IgD-negative memory B cell (primary cell): ENCODE data around the gene PDE4D. TPM values are rescaled to one million over a fixed set of nuclear protein-coding genes. Genes with fewer than 3 reads are reported as not detected.

Source experiments
- H3K27ac Mint-ChIP-seq, 3 donors: one replicate each; pipeline ENCODE4 v1.8.0; 2020 to 2022; ENCODE audit warnings: mild to moderate bottlenecking in 3 of 3, mixed read lengths in 3 of 3, moderate library complexity in 1 of 3
- H3K27me3 Mint-ChIP-seq: one replicate; pipeline ENCODE4 v1.8.0; 2021; ENCODE audit warnings: mixed read lengths
- H3K36me3 Mint-ChIP-seq: one replicate; pipeline ENCODE4 v1.8.0; 2020; ENCODE audit warnings: mild to moderate bottlenecking, mixed read lengths
- H3K4me1 Mint-ChIP-seq, 3 donors: one replicate each; pipeline ENCODE4 v1.8.0; 2020 to 2022; ENCODE audit warnings: mixed read lengths in 3 of 3, mild to moderate bottlenecking in 1 of 3
- H3K4me3 Mint-ChIP-seq, 4 donors: one replicate each; pipeline ENCODE4 v1.8.0; 2020 to 2022; ENCODE audit warnings: mild to moderate bottlenecking in 4 of 4, mixed read lengths in 4 of 4, moderate library complexity in 3 of 4
- H3K9me3 Mint-ChIP-seq, 3 donors: one replicate each; pipeline ENCODE4 v1.8.0; 2020 to 2021; ENCODE audit warnings: mixed read lengths in 3 of 3, mild to moderate bottlenecking in 1 of 3
- polyA plus RNA-seq: library from polyadenylated mRNA; unstranded; fragments of 300-500 nt; fragmentation: Illumina TruSeq; gene quantifications from one replicate; pipeline ENCODE4 v1.2.3, GENCODE V29; 2021

PDE4D gene
- polyA plus RNA-seq, 1 donor from 2014 or later = 18.8 TPM

- H3K27ac Mint-ChIP-seq = peak overlapping the region in 1 of 3 donors; percentile 9
- H3K27me3 Mint-ChIP-seq = no peaks in the 10 kb centered on the region
- H3K4me3 Mint-ChIP-seq = no peak overlapping the region
- H3K36me3 Mint-ChIP-seq = peaks cover 5% of the 10 kb centered on the region
- peaks cover 0 to 6% (median 4%) of the 10 kb centered on the region in 3 donors for H3K4me1 Mint-ChIP-seq
- H3K9me3 Mint-ChIP-seq = no peaks in the 10 kb centered on the region
Observed at GRCh38 chr5:59537961-59538749, 355.4 kb downstream of the PDE4D start.

DNA sequence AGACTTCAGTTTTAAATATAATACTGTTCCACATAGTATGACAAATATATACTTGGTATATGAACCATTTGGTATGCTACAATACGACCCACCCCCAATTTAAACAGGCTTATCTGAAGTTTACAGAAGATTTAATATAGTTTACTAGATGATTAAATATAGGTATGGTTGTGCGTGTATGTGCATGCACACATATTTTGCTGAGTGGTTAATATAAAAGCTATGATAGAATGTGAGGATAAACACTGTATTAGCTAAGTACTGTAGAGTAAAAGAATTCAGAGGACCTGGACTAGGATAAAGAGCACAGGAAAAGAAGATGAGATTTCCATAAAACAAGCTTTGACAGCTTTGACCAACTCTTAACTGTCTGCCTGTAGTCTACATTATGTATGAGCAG lies 356.7 kb downstream of the PDE4D start:
- Mint-ChIP-seq H3K27ac (peak overlapping the region in 1 of 3 donors; percentile 44), H3K36me3 (peaks cover 5% of the 10 kb centered on the region), H3K4me3 (no peak overlapping the region), H3K9me3 (no peaks in the 10 kb centered on the region), H3K4me1 (peaks cover 0 to 3% (median 0%) of the 10 kb centered on the region in 3 donors), H3K27me3 (no peaks in the 10 kb centered on the region)

DNA sequence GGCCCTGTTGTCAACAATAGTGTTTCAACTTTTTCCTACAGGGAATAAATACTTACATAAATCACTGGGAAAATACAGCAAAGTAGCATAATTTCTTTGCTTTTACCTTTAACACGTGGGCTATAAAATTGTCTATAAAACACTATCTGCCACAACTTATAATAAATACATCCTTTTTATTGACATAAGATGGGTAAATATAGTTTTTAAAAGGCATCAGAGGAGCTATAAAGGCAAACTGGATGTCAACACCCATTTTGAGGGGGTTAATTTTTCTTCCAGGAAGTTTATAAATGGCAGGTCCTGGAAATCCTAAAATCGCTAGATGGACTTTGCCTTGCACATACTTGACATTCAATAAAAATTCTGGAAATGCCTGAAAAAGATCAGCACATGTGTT lies 358.0 kb downstream of the PDE4D start:
- Mint-ChIP-seq H3K9me3 (no peaks in the 10 kb centered on the region), H3K27ac (no peak overlapping the region), H3K4me1 (no peaks in the 10 kb centered on the region), H3K36me3 (peaks cover 5% of the 10 kb centered on the region), H3K27me3 (no peaks in the 10 kb centered on the region), H3K4me3 (no peak overlapping the region)

GRCh38 chr5:59533730-59534108 lies 359.8 kb downstream of the PDE4D start:
- Mint-ChIP-seq H3K9me3 (no peaks in the 10 kb centered on the region), H3K27me3 (no peaks in the 10 kb centered on the region), H3K4me1 (no peaks in the 10 kb centered on the region), H3K36me3 (peaks cover 2% of the 10 kb centered on the region), H3K4me3 (no peak overlapping the region), H3K27ac (no peak overlapping the region)

GRCh38 chr5:59532979-59533729 lies 360.4 kb downstream of the PDE4D start:
- no peaks in the 10 kb centered on the region for H3K27me3 Mint-ChIP-seq
- no peaks in the 10 kb centered on the region for H3K9me3 Mint-ChIP-seq
- H3K36me3 Mint-ChIP-seq = peaks cover 2% of the 10 kb centered on the region
- H3K4me3 Mint-ChIP-seq = no peak overlapping the region
- no peaks in the 10 kb centered on the region for H3K4me1 Mint-ChIP-seq
- no peak overlapping the region for H3K27ac Mint-ChIP-seq

GRCh38 chr5:59529239-59529638 lies 364.3 kb downstream of the PDE4D start:
- H3K4me1 Mint-ChIP-seq = peaks cover 0 to 5% (median 3%) of the 10 kb centered on the region in 3 donors
- no peaks in the 10 kb centered on the region for H3K27me3 Mint-ChIP-seq
- H3K4me3 Mint-ChIP-seq = no peak overlapping the region
- H3K36me3 Mint-ChIP-seq = peaks cover 1% of the 10 kb centered on the region
- H3K27ac Mint-ChIP-seq = no peak overlapping the region
- peaks cover 4 to 11% (median 6%) of the 10 kb centered on the region in 3 donors for H3K9me3 Mint-ChIP-seq

DNA sequence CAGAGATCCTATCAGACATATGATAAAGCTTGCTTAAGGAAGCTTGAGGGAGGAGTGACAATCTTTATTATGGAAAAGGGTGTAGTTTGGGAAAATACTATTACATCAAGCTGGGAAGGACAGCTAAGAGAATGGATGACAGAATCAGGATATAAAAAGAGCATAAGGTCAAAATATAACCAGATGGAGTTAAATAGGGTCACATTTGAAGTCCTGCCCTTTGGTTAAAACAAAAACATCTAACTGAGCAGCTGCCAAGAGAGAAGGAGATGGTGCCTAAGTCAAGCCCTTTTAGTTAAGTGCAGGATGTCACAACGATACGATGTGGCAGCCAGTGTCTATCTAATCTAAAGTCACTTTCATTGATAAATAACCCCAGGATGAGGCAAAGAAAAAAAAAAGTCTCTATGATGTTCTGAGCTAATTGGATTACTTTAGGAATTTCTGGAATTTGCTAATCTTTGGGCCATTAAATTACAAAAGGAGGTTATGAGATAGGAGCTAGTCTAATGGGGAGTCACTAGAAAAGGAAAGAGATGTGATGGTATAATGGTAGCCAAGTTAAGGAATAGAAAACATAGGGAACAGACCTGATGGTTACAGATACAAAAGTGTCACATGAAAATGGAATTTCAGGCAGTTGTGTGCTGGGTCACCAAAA lies 365.2 kb downstream of the PDE4D start:
- no peak overlapping the region for H3K4me3 Mint-ChIP-seq
- H3K27ac Mint-ChIP-seq = no peak overlapping the region
- H3K4me1 Mint-ChIP-seq = peaks cover 0 to 5% (median 3%) of the 10 kb centered on the region in 3 donors

DNA sequence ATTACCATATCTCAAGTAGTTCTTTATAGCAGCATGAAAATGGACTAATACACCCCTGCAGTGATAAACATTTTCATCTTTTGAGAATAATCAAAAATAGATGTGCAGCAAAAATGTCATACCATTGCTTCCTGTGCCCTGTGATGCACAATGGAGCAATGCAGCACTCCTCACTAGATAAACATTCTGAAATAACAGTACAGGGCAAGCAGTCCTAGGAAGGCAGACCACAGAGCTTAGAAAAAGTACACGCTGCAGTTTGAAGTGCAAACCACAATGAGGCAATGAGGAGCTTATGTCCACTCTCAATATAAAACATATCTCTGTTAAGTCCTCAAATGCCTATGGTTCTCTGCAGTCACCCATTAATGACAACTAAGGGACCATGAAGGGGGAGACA lies 367.6 kb downstream of the PDE4D start:
- H3K9me3 Mint-ChIP-seq = peaks cover 7 to 22% (median 10%) of the 10 kb centered on the region in 3 donors
- no peak overlapping the region for H3K4me3 Mint-ChIP-seq
- peaks cover 1 to 7% (median 3%) of the 10 kb centered on the region in 3 donors for H3K4me1 Mint-ChIP-seq
- no peaks in the 10 kb centered on the region for H3K27me3 Mint-ChIP-seq
- no peak overlapping the region for H3K27ac Mint-ChIP-seq
- H3K36me3 Mint-ChIP-seq = peaks cover 4% of the 10 kb centered on the region

More for the DNA sequence above, 365.2 kb downstream of the PDE4D start:
- Mint-ChIP-seq H3K27me3 (no peaks in the 10 kb centered on the region), H3K9me3 (peaks cover 7 to 18% (median 10%) of the 10 kb centered on the region in 3 donors), H3K36me3 (peaks cover 4% of the 10 kb centered on the region)

- no peak overlapping the region for H3K4me3 Mint-ChIP-seq
- peaks cover 7 to 22% (median 10%) of the 10 kb centered on the region in 3 donors for H3K9me3 Mint-ChIP-seq
- H3K36me3 Mint-ChIP-seq = peaks cover 4% of the 10 kb centered on the region
- peak overlapping the region in 1 of 3 donors; percentile 16 for H3K27ac Mint-ChIP-seq
- no peaks in the 10 kb centered on the region for H3K27me3 Mint-ChIP-seq
- H3K4me1 Mint-ChIP-seq = peaks cover 1 to 7% (median 3%) of the 10 kb centered on the region in 3 donors
Observed at GRCh38 chr5:59525311-59525710, 368.2 kb downstream of the PDE4D start.

DNA sequence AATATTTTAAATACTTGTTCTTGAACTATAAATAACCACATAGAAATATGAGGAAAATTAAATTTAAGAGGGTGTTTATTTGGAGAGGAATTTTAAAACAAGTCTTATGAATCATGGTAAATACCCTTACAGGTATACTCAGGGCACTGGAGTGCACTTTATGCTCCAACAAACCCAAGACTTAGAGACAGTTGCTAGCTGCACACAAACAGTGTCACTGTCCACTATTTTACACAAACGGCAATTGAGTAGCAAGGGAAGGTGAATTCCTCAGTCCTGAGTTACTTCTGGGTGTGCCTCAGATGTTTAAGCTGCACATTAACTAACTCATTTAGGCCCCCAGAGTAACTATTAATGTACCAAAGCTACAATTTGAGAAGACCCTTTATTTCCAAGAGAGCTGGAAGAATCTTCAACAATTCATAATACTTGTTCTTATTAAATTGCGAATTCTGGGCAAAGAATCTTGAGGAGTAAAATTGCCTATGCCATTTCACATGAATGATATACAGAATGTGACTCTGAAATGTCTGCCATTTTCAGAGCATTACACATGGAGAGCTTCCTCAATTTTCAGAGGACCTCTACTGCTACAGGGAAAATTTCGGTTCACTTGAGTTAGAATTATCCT lies 371.2 kb downstream of the PDE4D start:
- Mint-ChIP-seq H3K4me1 (peaks cover 1 to 7% (median 3%) of the 10 kb centered on the region in 3 donors), H3K9me3 (peaks cover 7 to 22% (median 10%) of the 10 kb centered on the region in 3 donors), H3K27me3 (no peaks in the 10 kb centered on the region), H3K36me3 (peaks cover 4% of the 10 kb centered on the region), H3K27ac (no peak overlapping the region), H3K4me3 (peak overlapping the region in 1 of 4 donors; percentile 39)

DNA sequence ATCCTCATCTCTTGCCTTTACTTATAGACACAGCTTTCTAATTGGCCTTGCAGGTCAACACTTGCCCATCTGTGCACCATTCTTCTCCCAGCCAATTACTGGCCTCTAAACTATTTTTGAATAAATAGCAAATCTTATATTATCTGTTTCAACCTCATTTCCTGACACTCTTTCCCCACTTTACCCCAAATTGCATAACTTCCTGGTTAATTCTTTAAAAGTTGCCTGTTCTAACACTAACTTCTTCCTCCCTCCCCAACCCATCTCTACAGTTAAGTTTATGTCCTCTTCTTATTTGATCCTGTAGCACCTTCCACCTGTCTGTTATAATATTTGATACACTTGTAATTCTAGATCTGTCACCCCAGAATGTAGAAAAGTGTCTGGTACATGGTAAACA lies 372.1 kb downstream of the PDE4D start:
- peaks cover 7 to 22% (median 10%) of the 10 kb centered on the region in 3 donors for H3K9me3 Mint-ChIP-seq
- no peak overlapping the region for H3K27ac Mint-ChIP-seq
- H3K4me1 Mint-ChIP-seq = peaks cover 1 to 7% (median 3%) of the 10 kb centered on the region in 3 donors
- H3K36me3 Mint-ChIP-seq = peaks cover 4% of the 10 kb centered on the region
- no peak overlapping the region for H3K4me3 Mint-ChIP-seq
- H3K27me3 Mint-ChIP-seq = no peaks in the 10 kb centered on the region

GRCh38 chr5:59519338-59519737 lies 374.2 kb downstream of the PDE4D start:
- no peak overlapping the region for H3K27ac Mint-ChIP-seq
- no peak overlapping the region for H3K4me3 Mint-ChIP-seq
- peaks cover 1 to 5% (median 5%) of the 10 kb centered on the region in 3 donors for H3K4me1 Mint-ChIP-seq
- peaks cover 1 to 12% (median 7%) of the 10 kb centered on the region in 3 donors for H3K9me3 Mint-ChIP-seq
- H3K27me3 Mint-ChIP-seq = no peaks in the 10 kb centered on the region
- peaks cover 3% of the 10 kb centered on the region for H3K36me3 Mint-ChIP-seq

DNA sequence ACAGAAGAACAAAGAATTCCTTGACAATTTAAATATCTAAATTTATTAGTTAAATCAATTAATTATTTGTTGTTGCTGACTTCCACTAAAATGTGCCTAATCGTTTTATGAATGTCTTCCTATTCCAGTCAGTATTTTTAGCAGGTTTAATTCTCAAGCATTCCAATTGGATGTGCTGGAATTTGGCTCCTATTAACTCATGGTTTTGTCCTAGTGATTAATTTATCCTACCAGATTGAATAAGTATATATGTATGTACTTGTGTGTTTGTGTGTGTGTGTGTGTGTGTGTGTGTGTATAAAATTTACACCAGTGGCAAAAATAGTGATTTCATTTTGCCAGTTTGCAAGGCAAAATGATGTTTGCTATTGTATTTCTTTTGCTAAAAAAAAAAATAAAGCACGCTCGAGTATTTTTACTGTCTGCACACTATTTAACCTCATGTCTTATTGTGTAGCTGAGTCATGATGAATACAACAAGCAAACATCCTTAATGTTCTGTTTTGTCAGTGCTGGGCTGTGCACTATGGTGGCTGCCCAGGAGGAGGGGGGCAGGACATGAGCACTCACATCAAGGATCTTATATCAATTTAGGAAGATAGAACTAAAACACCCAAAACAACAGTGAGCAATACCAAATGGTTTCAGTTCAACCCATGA lies 375.5 kb downstream of the PDE4D start:
- Mint-ChIP-seq H3K4me3 (peak overlapping the region in 1 of 4 donors; percentile 42), H3K4me1 (peaks cover 3 to 8% (median 5%) of the 10 kb centered on the region in 3 donors), H3K9me3 (peaks cover 0 to 3% (median 0%) of the 10 kb centered on the region in 3 donors), H3K27me3 (no peaks in the 10 kb centered on the region), H3K27ac (no peak overlapping the region), H3K36me3 (no peaks in the 10 kb centered on the region)

DNA sequence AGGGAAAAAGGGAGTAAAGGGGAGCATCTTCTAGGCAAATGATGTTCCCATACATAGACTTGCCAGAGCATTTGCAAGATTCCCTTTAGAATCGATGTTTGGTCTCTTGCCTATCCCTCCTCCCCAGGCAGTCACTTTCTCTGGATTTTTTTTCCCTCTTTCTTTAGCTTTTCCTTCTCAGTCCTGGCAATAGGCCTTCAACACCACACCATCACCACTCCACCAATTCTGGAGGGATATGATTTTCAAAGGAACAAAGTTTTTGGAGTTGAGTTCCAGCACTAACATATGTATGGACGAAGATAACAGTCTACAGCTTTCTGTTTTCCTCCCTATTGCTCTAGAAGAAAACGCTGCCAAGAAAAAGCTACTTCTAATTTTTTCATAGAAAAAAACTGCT lies 377.4 kb downstream of the PDE4D start:
- no peak overlapping the region for H3K4me3 Mint-ChIP-seq
- no peaks in the 10 kb centered on the region for H3K27me3 Mint-ChIP-seq
- no peak overlapping the region for H3K27ac Mint-ChIP-seq
- no peaks in the 10 kb centered on the region for H3K36me3 Mint-ChIP-seq
- H3K4me1 Mint-ChIP-seq = peaks cover 9 to 13% (median 10%) of the 10 kb centered on the region in 3 donors
- no peaks in the 10 kb centered on the region for H3K9me3 Mint-ChIP-seq
